Endothelial cell of umbilical vein (primary cell): Measurements from ENCODE around the gene MYBPHL. TPM values are rescaled to one million over a fixed set of nuclear protein-coding genes. Genes with fewer than 3 reads are reported as not detected.

ENCODE experiments used
- BruUV-seq: library from RNA; stranded (reverse); fragments of 400-500 nt; replicated peaks from 2 replicates; lab custom pipeline; 2021; lab: Mats Ljungman, UMichigan
- CTCF ChIA-PET: fragments of 300-600, 350-600 bp; sonication (Branson Sonifier 250); formaldehyde crosslinking; loops from one replicate; lab custom pipeline; 2021; ENCODE audit warnings: antibody characterized with exemption, inconsistent platforms; lab: Charles Lee
- POLR2A ChIA-PET: fragments of 300-600, 350-600 bp; sonication (Branson Sonifier 250); formaldehyde crosslinking; loops from one replicate; lab custom pipeline; 2021; ENCODE audit warnings: antibody characterized with exemption, inconsistent platforms; lab: Charles Lee
- DNase-seq: peaks from one replicate; pipeline ENCODE4 v3.0.0-alpha.2; 2011; ENCODE audit warnings: low read depth, low spot score
- FAIRE-seq: peaks from 2 replicates; lab custom pipeline; 2011; peaks lifted over from hg19 to GRCh38; lab: Jason Lieb, UNC
- H2AFZ ChIP-seq: 2 replicates; pipeline ENCODE4 v1.6.0; 2012; ENCODE audit warnings: low read depth, low read length, control low read depth, inconsistent platforms
- H3K27ac ChIP-seq: 2 replicates; pipeline ENCODE4 v1.5.1; 2011; ENCODE audit warnings: low read depth, mild to moderate bottlenecking, control low read depth, low read length, moderate library complexity; ENCODE audit not compliant: insufficient read depth
- H3K27me3 ChIP-seq, 2 experiments: 2 replicates each; pipeline versions ENCODE4 v1.6.0 to v1.6.1; 2011; ENCODE audit warnings: low read length in 2 of 2, mixed read lengths in 1 of 2; ENCODE audit not compliant: control insufficient read depth in 2 of 2, insufficient read depth in 2 of 2
- H3K36me3 ChIP-seq, 2 experiments: 2 replicates in 1 of 2; 3 replicates in 1 of 2; pipeline ENCODE4 v1.5.1; 2011; ENCODE audit warnings: low read length in 2 of 2, mild to moderate bottlenecking in 1 of 2, moderate library complexity in 1 of 2; ENCODE audit not compliant: control insufficient read depth in 2 of 2, insufficient read depth in 2 of 2; ENCODE audit errors: extremely low read depth in 1 of 2
- H3K4me1 ChIP-seq: 3 replicates; pipeline ENCODE4 v1.5.1; 2011; ENCODE audit warnings: mild to moderate bottlenecking, low read length; ENCODE audit not compliant: control insufficient read depth, insufficient read depth; ENCODE audit errors: extremely low read depth
- H3K4me2 ChIP-seq: 2 replicates; pipeline ENCODE4 v1.6.1; 2011; ENCODE audit warnings: low read length, control low read depth, mixed read lengths; ENCODE audit not compliant: insufficient read depth
- H3K4me3 ChIP-seq, 3 experiments: fragments of 200-600 bp in 1 of 3; sonication (generic), shearing (Covaris generic) in 1 of 3; replicated peaks in 1 of 3; 2 replicates each; pipeline ENCODE4 v1.5.1; 2011 to 2016; ENCODE audit warnings: control low read depth in 3 of 3, low read length in 3 of 3, mild to moderate bottlenecking in 2 of 3, inconsistent platforms in 1 of 3, low read depth in 1 of 3, moderate library complexity in 1 of 3; ENCODE audit not compliant: insufficient read depth in 1 of 3
- H3K79me2 ChIP-seq: 2 replicates; pipeline ENCODE4 v1.6.0; 2012; ENCODE audit warnings: low read length, inconsistent platforms; ENCODE audit not compliant: control insufficient read depth, insufficient read depth
- H3K9ac ChIP-seq: replicated peaks from 2 replicates; pipeline ENCODE3; 2011; ENCODE audit warnings: low read length, control low read depth; ENCODE audit not compliant: insufficient read depth; ENCODE audit errors: extremely low read depth
- H3K9me1 ChIP-seq: replicated peaks from 3 replicates; pipeline ENCODE4 v1.6.0; 2011; ENCODE audit warnings: mild to moderate bottlenecking, low read length; ENCODE audit not compliant: control insufficient read depth, insufficient read depth; ENCODE audit errors: extremely low read depth
- H3K9me3 ChIP-seq: replicated peaks from 2 replicates; pipeline ENCODE4 v1.5.1; 2012; ENCODE audit warnings: low read length, inconsistent platforms; ENCODE audit not compliant: control insufficient read depth, insufficient read depth
- H4K20me1 ChIP-seq: replicated peaks from 2 replicates; pipeline ENCODE3; 2011; ENCODE audit warnings: mild to moderate bottlenecking, low read length; ENCODE audit not compliant: control insufficient read depth, insufficient read depth; ENCODE audit errors: extremely low read depth
- CTCF ChIP-seq, 2 donors: IDR thresholded peaks; 1 replicate in 1 of 2; 2 replicates in 1 of 2; pipeline ENCODE4 v1.5.1; 2011; ENCODE audit warnings: low read length in 2 of 2, mild to moderate bottlenecking in 2 of 2, moderate library complexity in 2 of 2, control low read depth in 1 of 2, inconsistent platforms in 1 of 2, low read depth in 1 of 2; ENCODE audit not compliant: insufficient read depth in 1 of 2; ENCODE audit errors: extremely low read depth in 1 of 2
- EZH2 ChIP-seq: IDR thresholded peaks from 2 replicates; pipeline ENCODE4 v1.6.1; 2012; ENCODE audit warnings: borderline replicate concordance, low read depth, mild to moderate bottlenecking, moderate library complexity, low read length, inconsistent platforms; ENCODE audit not compliant: severe bottlenecking
- FOS ChIP-seq: IDR thresholded peaks from 2 replicates; pipeline ENCODE4 v1.6.1; 2011; ENCODE audit warnings: mild to moderate bottlenecking, low read length, moderate library complexity, borderline replicate concordance; ENCODE audit not compliant: insufficient read depth
- GATA2 ChIP-seq: IDR thresholded peaks from 2 replicates; pipeline ENCODE4 v1.7.0; 2011; ENCODE audit warnings: low read depth, mild to moderate bottlenecking, moderate library complexity, mixed read lengths, low read length; ENCODE audit not compliant: insufficient read length, insufficient read depth
- JUN ChIP-seq: IDR thresholded peaks from 2 replicates; pipeline ENCODE4 v1.6.1; 2011; ENCODE audit warnings: borderline replicate concordance, low read depth; ENCODE audit not compliant: insufficient read length, insufficient read depth
- MYC ChIP-seq: IDR thresholded peaks from one replicate; pipeline ENCODE4 v1.6.1; 2011; ENCODE audit warnings: mild to moderate bottlenecking, low read depth, low read length
- POLR2A ChIP-seq: IDR thresholded peaks from 2 replicates; pipeline ENCODE4 v1.6.1; 2012; ENCODE audit warnings: low read depth, mild to moderate bottlenecking, control low read depth, low read length
- POLR2AphosphoS5 ChIP-seq: IDR thresholded peaks from 2 replicates; pipeline ENCODE4 v1.6.1; 2012; ENCODE audit warnings: low read depth, mild to moderate bottlenecking, control low read depth, low read length, moderate library complexity; ENCODE audit not compliant: insufficient read depth
- dilution Hi-C: fragments of 300-500 bp; cut with MboI; formaldehyde crosslinking; loops from one replicate; pipeline ENCODE4 v1.15.0; 2019; ENCODE audit warnings: low sequenced_read_pairs; ENCODE audit not compliant: extremely low pct_ligation_motif_present
- intact Hi-C: fragments of 100-400 bp; cut with micrococcal nuclease; formaldehyde crosslinking; loops from one replicate; pipeline ENCODE4 v1.10.0; 2022
- polyA plus RNA-seq, 4 experiments: library from polyadenylated mRNA; depleted of rRNA in 3 of 4; stranded (reverse) in 3 of 4; unstranded in 1 of 4; fragments of >200 nt; gene quantifications; 2 replicates each; pipeline versions ENCODE4 v1.2.1 to v1.2.3, GENCODE V29; 2011 to 2012; ENCODE audit warnings: missing spikeins in 1 of 4
- total RNA-seq: library from RNA; stranded (reverse); gene quantifications from 2 replicates; pipeline ENCODE4 v1.2.3, GENCODE V29; 2021
- TF ChIP-seq, protein P1 (sequence below): IDR thresholded peaks from 2 replicates; pipeline ENCODE4 v1.6.1; 2011; ENCODE audit not compliant: insufficient read depth, insufficient read length

Gene MYBPHL
- total and polyA plus RNA-seq, 2 donors (not counting 3 experiments of a cell fraction or from before 2014, with no cell fraction given), result not detected

GRCh38 chr1:109281680-109282496 is 24.9 kb downstream of the MYBPHL start:
- Histone ChIP-seq H3K4me3 (peak overlapping the region; percentile 61 to 81 (median 71)), H3K4me2 (peak overlapping the region; percentile 99), H3K36me3 (no peaks in the 10 kb centered on the region), H3K4me1 (peaks cover 22% of the 10 kb centered on the region), H3K9me1 (no peaks in the 10 kb centered on the region), H3K27ac (no peak overlapping the region), H3K9ac (peak overlapping the region; percentile 46), H3K79me2 (peaks cover 16% of the 10 kb centered on the region), H2AFZ (peak overlapping the region; percentile 100), H4K20me1 (no peaks in the 10 kb centered on the region), H3K9me3 (no peaks in the 10 kb centered on the region), H3K27me3 (no peaks in the 10 kb centered on the region)
- POLR2A ChIA-PET, result no interaction called here
- TF ChIP-seq, protein P1, sequence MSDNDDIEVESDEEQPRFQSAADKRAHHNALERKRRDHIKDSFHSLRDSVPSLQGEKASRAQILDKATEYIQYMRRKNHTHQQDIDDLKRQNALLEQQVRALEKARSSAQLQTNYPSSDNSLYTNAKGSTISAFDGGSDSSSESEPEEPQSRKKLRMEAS, result no peak
- TF ChIP-seq POLR2AphosphoS5, result no peak
- no peak for TF ChIP-seq MYC
- TF ChIP-seq GATA2, result no peak
- no peak for TF ChIP-seq FOS
- no peak for TF ChIP-seq EZH2
- TF ChIP-seq POLR2A, result no peak
- no peak for TF ChIP-seq CTCF (IDR thresholded peaks at IDR 0.05; ENCODE audit: extremely low read depth in 1 of 2, insufficient read depth in 1 of 2, low read depth in 1 of 2, low read length in 2 of 2)
- no peak for TF ChIP-seq JUN
- intact Hi-C loops (no loop called here), dilution Hi-C loops (no loop called here)
- TSS peak; percentile 24 for BruUV-seq
- peak; percentile 54 for FAIRE-seq
- CTCF ChIA-PET, result interaction anchor here (1.2 to 3.7 kb wide), 4 partner anchors 18 to 209 kb away, joined by 3 to 57 read pairs (median 4); partner anchors contain the start of gene SORT1
- no peak for DNase-seq
